CD4-positive, alpha-beta T cell treated with Interleukin-6 at 100 ng/mL for 8 hours (primary cell): ENCODE results near the gene FAM171A2.
"Not testable (repeated sequence)": the region's sequence is repeated elsewhere in the genome, so short reads cannot be mapped to it uniquely, and the experiment has no call there.

Experiments
- DNase-seq: peaks from one replicate; pipeline ENCODE4 v3.0.0-alpha.2; 2020; ENCODE audit warnings: mixed read lengths, low spot score

The FAM171A2 gene

GRCh38 chr17:44363613-44364159, at the start of gene FAM171A2:
TSS of gene FAM171A2 (minus strand) at chr17:44363853. CDS start at chr17:44363714, 139 bp downstream.
- peak; percentile 49 for DNase-seq

DNA sequence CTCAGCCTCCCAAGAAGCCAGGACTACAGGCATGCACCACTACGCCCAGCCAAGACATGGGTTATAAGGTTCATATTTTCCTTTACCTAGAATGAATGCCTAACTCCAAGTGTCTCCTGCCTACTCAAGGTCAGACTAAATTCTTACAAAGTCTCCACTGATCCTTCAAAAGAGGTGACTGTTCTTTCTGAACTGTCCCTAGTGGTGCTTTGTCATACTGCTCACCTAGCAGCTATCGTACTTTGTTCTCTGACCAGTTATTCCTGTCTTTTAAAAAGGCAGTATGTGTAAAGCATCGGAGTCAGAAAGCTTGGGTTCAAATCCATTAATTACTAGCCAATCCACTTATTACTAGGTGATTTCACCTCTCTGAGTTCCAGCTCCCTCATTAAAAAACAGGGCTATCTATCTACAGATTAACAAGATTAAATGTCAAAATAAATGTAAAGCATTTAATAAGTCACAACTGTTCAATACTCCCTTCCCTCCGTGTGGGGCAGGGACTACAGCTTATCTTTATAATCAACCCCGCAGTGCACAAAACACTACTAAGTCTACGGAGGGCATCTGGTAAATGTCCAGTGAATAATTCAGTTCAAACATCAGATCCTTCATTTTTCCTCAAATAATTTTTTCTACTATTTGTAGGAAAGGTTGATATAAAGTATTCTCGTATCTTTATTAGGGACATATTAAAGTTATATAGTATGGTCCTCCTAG, 45.8 kb upstream of the FAM171A2 start:
- DNase-seq: no peak

DNA sequence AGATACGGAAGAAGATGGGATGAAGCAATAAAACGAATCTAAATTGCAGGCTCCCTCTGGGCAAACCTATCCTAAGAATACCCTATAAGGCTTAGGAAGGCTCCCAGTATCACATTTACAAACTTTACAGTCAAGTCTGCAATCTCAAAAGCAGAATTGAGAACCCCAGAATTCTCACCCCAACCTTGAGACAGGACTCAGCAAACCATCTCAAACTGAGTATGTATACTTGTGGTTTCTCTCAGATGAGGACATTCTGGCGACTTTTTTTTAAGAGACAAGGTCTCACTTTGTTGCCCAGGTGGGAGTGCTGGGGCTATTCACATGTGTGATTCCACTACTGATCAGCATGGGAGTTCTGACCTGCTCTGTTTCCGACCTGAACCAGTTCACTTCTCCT, 45.1 kb upstream of the FAM171A2 start:
- DNase-seq: no peak

- no peak for DNase-seq
These were observed 39.0 kb upstream of the FAM171A2 start for GRCh38 chr17:44402564-44403172.

- DNase-seq: no peak
These were observed 36.7 kb upstream of the FAM171A2 start for GRCh38 chr17:44400226-44400847.

- DNase-seq: no peak
These were observed 35.3 kb upstream of the FAM171A2 start for GRCh38 chr17:44398692-44399691.

GRCh38 chr17:44397479-44398440, 34.1 kb upstream of the FAM171A2 start:
- no peak for DNase-seq

- no peak for DNase-seq
These were observed 33.3 kb upstream of the FAM171A2 start for GRCh38 chr17:44396946-44397345.

GRCh38 chr17:44394833-44395232, 31.2 kb upstream of the FAM171A2 start:
- DNase-seq: no peak

- DNase-seq: not testable (repeated sequence)
These were observed 30.5 kb upstream of the FAM171A2 start for GRCh38 chr17:44394112-44394511.

- DNase-seq: no peak
These were observed 26.7 kb upstream of the FAM171A2 start for GRCh38 chr17:44390250-44390870.

- DNase-seq: no peak
These were observed 26.1 kb upstream of the FAM171A2 start for GRCh38 chr17:44389723-44390202.

DNA sequence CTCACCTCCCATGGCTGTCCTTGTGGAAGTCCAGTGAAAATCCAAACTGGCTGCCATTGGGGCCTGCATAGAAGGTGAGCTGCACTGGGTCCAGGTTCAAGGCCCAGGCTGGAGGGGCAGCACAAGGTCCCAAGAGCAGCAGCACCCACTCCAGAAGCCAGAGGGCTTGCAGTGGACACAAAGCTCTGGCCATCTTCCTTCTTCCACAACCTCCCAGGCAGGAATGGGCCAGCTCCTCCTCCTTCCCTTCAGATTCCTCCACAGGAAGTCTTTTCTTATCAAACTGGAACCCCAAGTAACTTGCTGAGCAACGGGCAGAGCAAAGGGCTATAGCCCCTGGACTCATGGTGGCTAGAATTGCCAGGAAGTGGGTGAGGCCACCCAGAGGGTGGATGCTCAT, 25.6 kb upstream of the FAM171A2 start, which contains the start of gene ITGA2B:
TSS of gene ITGA2B (minus strand) at position 369 of the 400 bp plus-strand sequence. CDS start at position 193, 176 bp downstream.
- DNase-seq: no peak

- DNase-seq: no peak
These were observed 24.2 kb upstream of the FAM171A2 start for GRCh38 chr17:44387804-44388203.

- DNase-seq: no peak
These were observed 22.5 kb upstream of the FAM171A2 start for GRCh38 chr17:44386182-44386525.

DNA sequence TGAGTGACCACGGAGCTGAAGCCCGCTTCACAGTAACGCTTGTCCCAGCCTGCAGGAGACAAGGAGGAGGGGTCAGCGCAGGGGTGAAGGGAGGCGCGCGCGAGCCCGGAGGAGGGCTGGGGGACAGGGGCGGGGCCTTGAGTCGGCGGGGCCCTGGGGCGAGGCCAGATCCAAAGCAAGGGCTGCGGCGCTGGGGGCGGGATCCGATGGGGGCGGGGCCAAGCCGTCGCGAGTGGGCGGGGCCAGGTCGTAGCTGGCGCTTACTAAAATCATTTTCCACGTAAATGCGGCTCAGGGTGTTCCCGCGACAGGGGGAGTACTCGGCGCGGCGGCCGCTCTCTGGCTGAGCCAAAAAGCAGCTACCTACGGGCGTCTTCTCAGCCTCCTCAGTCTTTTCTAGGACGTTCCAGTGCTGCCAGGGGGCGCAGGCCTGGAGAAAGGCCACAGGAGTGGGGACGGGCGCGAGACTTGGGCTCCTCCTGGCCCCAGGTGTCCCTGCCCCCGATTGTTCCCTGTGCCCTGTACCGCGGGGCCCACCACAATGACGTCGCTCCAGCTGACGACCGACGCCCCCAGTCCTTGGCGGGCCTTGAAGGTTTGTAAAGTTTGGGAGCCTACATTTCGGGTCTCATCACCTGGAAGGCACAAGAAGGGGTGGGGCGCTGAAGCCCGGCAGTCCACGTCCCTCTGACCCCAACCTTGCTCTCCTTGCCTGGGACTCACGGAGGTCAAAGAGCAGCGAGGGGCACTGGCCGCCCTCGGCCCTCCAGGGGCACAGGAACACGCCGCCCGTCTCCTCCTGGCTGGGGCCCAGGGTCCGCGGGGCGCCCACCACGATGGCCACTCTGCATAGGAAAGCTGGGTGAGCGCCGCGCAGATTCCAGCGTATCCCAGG, 21.9 kb upstream of the FAM171A2 start:
- DNase-seq: peak; percentile 84

GRCh38 chr17:44384823-44385286, 21.2 kb upstream of the FAM171A2 start:
- DNase-seq: no peak

DNA sequence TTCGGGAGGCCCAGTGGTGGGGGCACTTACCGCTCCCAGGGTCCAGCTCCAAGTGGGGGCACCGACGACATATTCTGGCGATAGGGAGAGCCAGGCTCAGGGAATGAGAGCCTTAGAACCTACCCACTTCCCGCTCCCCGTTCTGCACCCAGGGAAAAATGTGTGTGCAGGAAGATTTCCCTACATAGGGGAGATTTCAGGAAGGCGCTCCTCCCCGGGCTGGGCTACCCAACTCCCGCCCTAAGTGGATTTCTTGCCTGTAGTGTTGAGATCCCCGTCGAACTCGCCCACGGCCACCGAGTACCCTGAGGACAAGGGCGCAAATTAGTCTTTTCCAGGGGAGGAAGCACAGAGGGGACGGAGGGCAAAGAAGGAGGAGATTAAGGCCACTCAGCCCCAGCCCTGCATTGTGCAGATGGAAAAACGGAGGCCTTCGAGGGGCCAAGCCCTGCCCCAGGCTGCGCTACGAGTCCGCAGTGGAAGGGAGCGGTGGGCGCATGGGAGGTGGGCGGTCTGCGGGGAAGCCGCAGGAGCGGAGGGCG, 20.7 kb upstream of the FAM171A2 start:
- DNase-seq: no peak
